ENCODE measurements around the gene ZNF883.

Gene ZNF883

GRCh38 chr9:112925058-112925641 is 86.8 kb downstream of the ZNF883 start:
- H3K27ac ChIP-seq = no peak overlapping the region
- DNase-seq (ENCODE audit: low read depth, low spot score) = no peak

GRCh38 chr9:112921549-112921948 is 90.4 kb downstream of the ZNF883 start:
- no peak overlapping the region for H3K27ac ChIP-seq

GRCh38 chr9:112917987-112918362 is 94.0 kb downstream of the ZNF883 start:
- DNase-seq (ENCODE audit: low read depth, low spot score) = no peak
- no peak overlapping the region for H3K27ac ChIP-seq

More at GRCh38 chr9:112921549-112921948, 90.4 kb downstream of the ZNF883 start:
- DNase-seq (ENCODE audit: low read depth, low spot score) = no peak

GRCh38 chr9:112917047-112917986 is 94.7 kb downstream of the ZNF883 start:
- H3K27ac ChIP-seq = no peak overlapping the region
- no peak for DNase-seq (ENCODE audit: low read depth, low spot score)

- no peak overlapping the region for H3K27ac ChIP-seq
- no peak for DNase-seq (ENCODE audit: low read depth, low spot score)
Measured at GRCh38 chr9:112914524-112914923, 97.5 kb downstream of the ZNF883 start.

GRCh38 chr9:112913326-112913725 is 98.7 kb downstream of the ZNF883 start:
- no peak overlapping the region for H3K27ac ChIP-seq
- DNase-seq (ENCODE audit: low read depth, low spot score) = no peak

- H3K27ac ChIP-seq = no peak overlapping the region
- DNase-seq (ENCODE audit: low read depth, low spot score) = no peak
Measured at GRCh38 chr9:112912636-112913035, 99.4 kb downstream of the ZNF883 start.

GRCh38 chr9:112911736-112912135 is 100.3 kb downstream of the ZNF883 start:
- no peak overlapping the region for H3K27ac ChIP-seq
- no peak for DNase-seq (ENCODE audit: low read depth, low spot score)

Measured in epithelial cell of prostate (primary cell).